ENCODE data around the gene PDE4D.

DNA sequence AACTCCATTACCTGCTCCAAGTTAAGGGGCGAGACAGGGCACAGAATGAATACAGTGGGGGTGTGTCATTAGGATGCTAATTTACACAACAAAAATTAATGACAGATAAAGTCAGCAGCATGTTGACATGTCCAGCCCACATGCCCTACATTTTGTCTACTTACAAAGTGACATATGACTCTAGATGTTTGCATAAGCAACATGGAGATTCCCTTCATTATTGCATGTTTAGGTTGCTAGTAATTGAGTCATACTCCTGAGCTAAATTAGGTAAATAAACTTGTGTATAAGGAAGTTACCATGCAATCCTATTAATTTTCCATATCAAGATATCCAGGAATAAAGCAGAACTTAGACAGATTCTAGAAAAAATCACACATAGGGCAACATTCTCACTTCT, 232.2 kb downstream of the PDE4D start:
- TF ChIP-seq, protein P1, sequence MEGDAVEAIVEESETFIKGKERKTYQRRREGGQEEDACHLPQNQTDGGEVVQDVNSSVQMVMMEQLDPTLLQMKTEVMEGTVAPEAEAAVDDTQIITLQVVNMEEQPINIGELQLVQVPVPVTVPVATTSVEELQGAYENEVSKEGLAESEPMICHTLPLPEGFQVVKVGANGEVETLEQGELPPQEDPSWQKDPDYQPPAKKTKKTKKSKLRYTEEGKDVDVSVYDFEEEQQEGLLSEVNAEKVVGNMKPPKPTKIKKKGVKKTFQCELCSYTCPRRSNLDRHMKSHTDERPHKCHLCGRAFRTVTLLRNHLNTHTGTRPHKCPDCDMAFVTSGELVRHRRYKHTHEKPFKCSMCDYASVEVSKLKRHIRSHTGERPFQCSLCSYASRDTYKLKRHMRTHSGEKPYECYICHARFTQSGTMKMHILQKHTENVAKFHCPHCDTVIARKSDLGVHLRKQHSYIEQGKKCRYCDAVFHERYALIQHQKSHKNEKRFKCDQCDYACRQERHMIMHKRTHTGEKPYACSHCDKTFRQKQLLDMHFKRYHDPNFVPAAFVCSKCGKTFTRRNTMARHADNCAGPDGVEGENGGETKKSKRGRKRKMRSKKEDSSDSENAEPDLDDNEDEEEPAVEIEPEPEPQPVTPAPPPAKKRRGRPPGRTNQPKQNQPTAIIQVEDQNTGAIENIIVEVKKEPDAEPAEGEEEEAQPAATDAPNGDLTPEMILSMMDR (IDR thresholded peaks at IDR 0.05) = no peak
- no peak for TF ChIP-seq POLR2A (IDR thresholded peaks at IDR 0.05)
